ENCODE data around the gene JAM2.
A peak's percentile ranks its signal among the peaks of the same experiment; 100 is the strongest.
"Not testable (repeated sequence)": the region's sequence is repeated elsewhere in the genome, so short reads cannot be mapped to it uniquely, and the experiment has no call there.

JAM2 gene

DNA sequence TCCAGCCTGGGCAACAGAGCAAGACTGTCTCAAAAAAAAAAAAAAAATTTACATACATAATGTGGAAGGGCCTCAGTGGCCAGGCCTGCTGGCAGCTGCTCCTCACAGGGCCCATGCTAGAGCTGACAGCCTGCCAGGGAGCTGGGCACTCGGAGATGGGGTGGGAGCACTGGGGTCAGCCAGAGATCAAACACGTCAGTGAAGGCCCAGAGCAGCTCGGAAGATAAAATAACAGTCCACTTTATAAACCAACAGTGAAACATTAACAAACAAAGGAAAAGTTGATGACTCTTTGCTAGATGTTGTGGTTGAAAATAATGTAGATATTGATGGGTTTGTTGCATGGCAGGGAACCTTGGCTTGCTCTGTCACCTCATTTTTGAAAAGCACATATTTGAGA, 52.9 kb downstream of the JAM2 start:
- TF ChIP-seq, protein P1, sequence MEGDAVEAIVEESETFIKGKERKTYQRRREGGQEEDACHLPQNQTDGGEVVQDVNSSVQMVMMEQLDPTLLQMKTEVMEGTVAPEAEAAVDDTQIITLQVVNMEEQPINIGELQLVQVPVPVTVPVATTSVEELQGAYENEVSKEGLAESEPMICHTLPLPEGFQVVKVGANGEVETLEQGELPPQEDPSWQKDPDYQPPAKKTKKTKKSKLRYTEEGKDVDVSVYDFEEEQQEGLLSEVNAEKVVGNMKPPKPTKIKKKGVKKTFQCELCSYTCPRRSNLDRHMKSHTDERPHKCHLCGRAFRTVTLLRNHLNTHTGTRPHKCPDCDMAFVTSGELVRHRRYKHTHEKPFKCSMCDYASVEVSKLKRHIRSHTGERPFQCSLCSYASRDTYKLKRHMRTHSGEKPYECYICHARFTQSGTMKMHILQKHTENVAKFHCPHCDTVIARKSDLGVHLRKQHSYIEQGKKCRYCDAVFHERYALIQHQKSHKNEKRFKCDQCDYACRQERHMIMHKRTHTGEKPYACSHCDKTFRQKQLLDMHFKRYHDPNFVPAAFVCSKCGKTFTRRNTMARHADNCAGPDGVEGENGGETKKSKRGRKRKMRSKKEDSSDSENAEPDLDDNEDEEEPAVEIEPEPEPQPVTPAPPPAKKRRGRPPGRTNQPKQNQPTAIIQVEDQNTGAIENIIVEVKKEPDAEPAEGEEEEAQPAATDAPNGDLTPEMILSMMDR (IDR thresholded peaks at IDR 0.05; ENCODE audit: low read length, missing control alignments): no peak
- H3K4me3 ChIP-seq (replicated peaks; ENCODE audit: low read depth, low read length): no peak overlapping the region
- DNase-seq (ENCODE audit: low read depth): no peak

DNA sequence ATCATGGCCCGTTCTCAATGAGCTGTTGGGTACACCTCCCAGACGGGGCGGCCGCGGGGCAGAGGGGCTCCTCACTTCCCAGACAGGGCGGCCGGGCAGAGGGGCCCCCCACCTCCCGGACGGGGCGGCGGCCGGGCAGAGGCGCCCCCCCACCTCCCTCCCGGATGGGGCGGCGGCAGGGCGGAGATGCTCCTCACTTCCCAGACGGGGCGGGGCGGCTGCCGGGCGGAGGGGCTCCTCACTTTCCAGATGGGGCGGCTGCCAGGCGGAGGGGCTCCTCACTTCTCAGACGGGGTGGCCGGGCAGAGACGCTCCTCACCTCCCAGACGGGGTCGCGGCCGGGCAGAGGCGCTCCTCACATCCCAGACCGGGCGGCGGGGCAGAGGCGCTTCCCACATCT, 56.4 kb downstream of the JAM2 start:
- H3K4me3 ChIP-seq (replicated peaks; ENCODE audit: low read depth, low read length); DNase-seq (ENCODE audit: low read depth): not testable (repeated sequence)

DNA sequence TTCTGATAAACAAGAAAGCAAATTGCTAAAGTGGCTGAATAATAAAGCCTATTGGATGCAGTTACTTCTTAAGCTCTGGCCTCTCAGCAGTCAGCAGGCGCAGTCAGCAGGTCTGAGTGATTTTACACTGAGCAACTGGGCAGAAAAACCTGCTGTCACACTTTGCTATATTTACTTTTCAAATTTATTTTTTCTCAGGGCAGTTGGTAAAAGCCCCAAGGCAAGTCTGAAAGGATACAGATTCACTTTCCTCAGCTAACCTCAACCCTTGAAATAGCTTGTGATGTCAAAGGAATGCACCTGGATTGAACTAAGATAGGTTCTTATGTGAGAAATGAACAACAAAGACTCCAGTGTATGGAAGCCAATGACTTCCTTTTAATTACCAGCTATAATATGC, 61.7 kb downstream of the JAM2 start:
- TF ChIP-seq, protein P1 (IDR thresholded peaks at IDR 0.05; ENCODE audit: low read length, missing control alignments): no peak

DNA sequence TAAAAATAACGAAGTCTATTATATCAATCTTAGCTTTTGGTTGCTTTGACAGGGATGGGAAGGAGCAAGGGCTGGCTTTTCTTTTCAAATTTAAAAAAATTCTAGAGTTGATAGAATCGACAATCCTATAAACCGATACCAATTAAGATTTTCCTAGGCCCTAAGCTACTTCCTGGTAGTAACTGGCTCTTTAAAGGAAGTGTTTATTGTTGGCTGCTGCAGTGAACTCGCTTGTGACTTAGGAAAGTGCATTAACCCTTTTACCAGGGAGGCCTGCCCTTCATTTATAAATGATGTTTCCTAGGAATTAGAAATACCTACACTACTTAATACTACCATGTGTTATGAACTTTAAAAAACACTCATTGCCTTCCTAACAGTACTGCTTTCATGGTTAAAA, 62.5 kb downstream of the JAM2 start:
- TF ChIP-seq, protein P1 (IDR thresholded peaks at IDR 0.05; ENCODE audit: low read length, missing control alignments): no peak
- H3K4me3 ChIP-seq (replicated peaks; ENCODE audit: low read depth, low read length): no peak overlapping the region
- no peak for DNase-seq (ENCODE audit: low read depth)

More for the DNA sequence above, 61.7 kb downstream of the JAM2 start:
- H3K4me3 ChIP-seq (replicated peaks; ENCODE audit: low read depth, low read length): no peak overlapping the region
- DNase-seq (ENCODE audit: low read depth): no peak

DNA sequence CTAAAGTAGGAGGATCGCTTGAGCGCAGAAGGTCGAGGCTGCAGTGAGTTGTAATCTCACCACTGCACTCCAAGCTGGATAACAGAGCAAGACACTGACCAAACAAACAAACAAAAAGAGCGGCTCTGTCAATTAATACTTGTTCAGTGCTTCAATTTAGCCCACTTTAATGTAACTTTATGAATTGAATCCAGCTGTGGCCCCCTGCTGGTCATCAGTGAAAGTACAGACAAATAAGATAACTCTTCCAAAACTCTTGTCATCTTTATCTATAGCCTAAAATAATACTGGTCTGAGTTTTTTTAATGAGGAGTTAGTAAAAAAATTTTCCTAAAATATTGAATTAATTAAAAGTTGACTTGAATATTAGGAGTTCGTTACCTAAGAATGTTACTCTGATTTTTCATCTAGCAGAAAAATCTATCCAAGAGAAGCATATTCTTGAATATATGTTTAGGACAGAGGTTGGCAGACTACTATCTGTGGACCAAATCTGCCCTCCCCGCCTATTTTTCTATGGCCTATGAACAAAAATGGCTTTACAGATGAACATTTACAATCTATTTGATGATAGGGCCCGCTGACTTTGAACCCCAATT, 69.5 kb downstream of the JAM2 start:
- peak; percentile 68 for DNase-seq (ENCODE audit: low read depth)
- TF ChIP-seq, protein P1 (IDR thresholded peaks at IDR 0.05; ENCODE audit: low read length, missing control alignments): peak; percentile 78
- H3K4me3 ChIP-seq (replicated peaks; ENCODE audit: low read depth, low read length): no peak overlapping the region

DNA sequence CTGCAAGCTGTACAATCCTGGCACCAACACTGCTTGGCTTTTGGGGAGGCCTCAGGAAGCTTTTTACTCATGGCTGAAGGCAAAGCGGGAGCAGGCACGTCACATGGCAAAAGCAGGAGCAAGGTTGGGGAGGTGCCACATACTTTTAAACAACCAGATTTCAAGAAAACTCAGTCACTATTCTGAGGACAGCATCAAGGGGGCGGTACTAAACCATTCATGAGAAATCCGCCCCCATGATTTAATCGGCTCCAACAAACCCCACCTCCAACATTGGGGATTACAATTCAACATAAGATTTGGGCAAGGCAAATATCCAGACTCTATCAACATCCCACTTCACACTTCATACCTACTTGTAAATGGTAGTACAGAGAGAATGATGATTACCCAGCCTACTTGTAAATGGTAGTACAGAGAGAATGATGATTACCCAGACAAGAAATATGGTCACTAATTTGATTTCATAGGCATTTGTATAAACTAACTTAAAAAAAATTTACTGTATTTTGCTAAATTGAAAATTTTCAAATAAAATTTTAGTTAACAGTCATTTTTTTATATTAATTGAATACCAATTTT, 70.7 kb downstream of the JAM2 start:
- no peak for DNase-seq (ENCODE audit: low read depth)
- TF ChIP-seq, protein P1 (IDR thresholded peaks at IDR 0.05; ENCODE audit: low read length, missing control alignments): no peak
- no peak overlapping the region for H3K4me3 ChIP-seq (replicated peaks; ENCODE audit: low read depth, low read length)

DNA sequence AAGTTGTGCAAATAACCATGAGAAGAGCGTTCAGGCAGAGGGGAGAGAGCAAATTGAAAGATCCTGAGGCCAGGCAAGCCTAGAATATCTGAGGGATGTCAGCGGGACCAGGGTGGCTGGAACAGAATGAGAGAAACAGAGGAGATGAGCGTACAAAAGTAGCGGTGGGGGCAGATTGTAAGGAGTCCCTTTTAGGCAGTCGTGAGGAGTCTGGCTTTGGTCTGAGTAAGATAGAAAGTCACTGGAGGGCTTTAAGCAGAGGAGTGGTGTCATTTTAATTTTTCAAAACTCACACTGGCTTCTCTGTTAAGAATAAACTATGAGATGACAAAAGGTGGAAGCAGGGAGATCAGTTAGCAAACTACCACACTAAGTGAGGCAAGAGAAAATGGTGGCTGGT, 71.5 kb downstream of the JAM2 start:
- H3K4me3 ChIP-seq (replicated peaks; ENCODE audit: low read depth, low read length): no peak overlapping the region
- TF ChIP-seq, protein P1 (IDR thresholded peaks at IDR 0.05; ENCODE audit: low read length, missing control alignments): no peak
- no peak for DNase-seq (ENCODE audit: low read depth)

DNA sequence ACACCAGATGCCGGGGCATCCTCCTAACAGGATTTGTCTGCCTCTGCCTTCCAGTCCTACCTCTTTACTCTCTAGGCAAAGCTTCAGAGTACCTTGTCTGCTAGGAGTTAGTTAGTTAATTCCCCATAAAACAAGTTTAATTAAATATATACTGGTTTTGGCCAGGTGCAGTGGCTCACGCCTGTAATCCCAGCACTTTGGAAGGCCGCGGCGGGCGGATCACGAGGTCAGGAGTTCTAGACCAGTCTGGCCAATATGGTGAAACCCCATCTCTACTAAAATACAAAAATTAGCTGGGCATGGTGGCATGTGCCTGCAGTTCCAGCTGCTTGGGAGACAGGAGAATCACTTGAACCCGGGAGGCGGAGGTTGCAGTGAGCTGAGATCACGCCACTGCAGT, 75.0 kb downstream of the JAM2 start:
- H3K4me3 ChIP-seq (replicated peaks; ENCODE audit: low read depth, low read length); DNase-seq (ENCODE audit: low read depth): not testable (repeated sequence)
